Mesendoderm (in vitro differentiated cells): Measurements from ENCODE around the gene DYNC1LI2.

Source experiments
- DNase-seq: peaks from one replicate; pipeline ENCODE4 v3.0.0; 2013
- H2AK5ac ChIP-seq: 2 replicates; pipeline ENCODE4 v1.6.1; 2013; ENCODE audit warnings: low read length, inconsistent platforms
- H2BK120ac ChIP-seq: 2 replicates; pipeline ENCODE4 v1.6.1; 2013; ENCODE audit warnings: low read depth, mild to moderate bottlenecking, low read length, moderate library complexity, mixed read lengths
- H2BK15ac ChIP-seq: replicated peaks from 2 replicates; pipeline ENCODE4 v1.6.1; 2013; ENCODE audit warnings: low read depth, mild to moderate bottlenecking, moderate library complexity
- H2BK5ac ChIP-seq: 2 replicates; pipeline ENCODE4 v1.6.1; 2013; ENCODE audit warnings: low read length, inconsistent platforms
- H3K18ac ChIP-seq: 2 replicates; pipeline ENCODE4 v1.6.1; 2013; ENCODE audit warnings: mild to moderate bottlenecking, low read length, mixed read lengths
- H3K23ac ChIP-seq: one replicate; pipeline ENCODE4 v1.6.1; 2013; ENCODE audit warnings: low read length
- H3K27ac ChIP-seq: 2 replicates; pipeline ENCODE4 v1.5.1; 2013; ENCODE audit warnings: low read depth, mild to moderate bottlenecking, inconsistent platforms, low read length, moderate library complexity
- H3K27me3 ChIP-seq: 2 replicates; pipeline ENCODE4 v1.6.1; 2013; ENCODE audit warnings: low read length, control low read depth, mild to moderate bottlenecking, inconsistent platforms; ENCODE audit not compliant: insufficient read depth, poor library complexity
- H3K36me3 ChIP-seq: 2 replicates; pipeline ENCODE4 v1.6.1; 2013; ENCODE audit warnings: low read length, inconsistent platforms; ENCODE audit not compliant: control insufficient read depth, insufficient read depth
- H3K4ac ChIP-seq: one replicate; pipeline ENCODE4 v1.6.1; 2013; ENCODE audit warnings: low read depth, mild to moderate bottlenecking, low read length, moderate library complexity
- H3K4me1 ChIP-seq: 2 replicates; pipeline ENCODE4 v1.6.1; 2013; ENCODE audit warnings: low read depth, low read length, inconsistent platforms; ENCODE audit not compliant: control insufficient read depth
- H3K4me2 ChIP-seq: 2 replicates; pipeline ENCODE4 v1.6.1; 2013; ENCODE audit warnings: low read length
- H3K4me3 ChIP-seq: 2 replicates; pipeline ENCODE4 v1.5.1; 2013; ENCODE audit warnings: mild to moderate bottlenecking, low read length
- H3K56ac ChIP-seq: one replicate; pipeline ENCODE4 v1.6.1; 2013; ENCODE audit warnings: low read length
- H3K79me1 ChIP-seq: 2 replicates; pipeline ENCODE4 v1.6.1; 2013; ENCODE audit warnings: low read length, inconsistent platforms
- H3K79me2 ChIP-seq: 2 replicates; pipeline ENCODE4 v1.6.1; 2013; ENCODE audit warnings: mild to moderate bottlenecking, low read length; ENCODE audit not compliant: control insufficient read depth, insufficient read depth
- H3K9ac ChIP-seq: 2 replicates; pipeline ENCODE4 v1.6.1; 2013; ENCODE audit warnings: low read length, inconsistent platforms
- H4K5ac ChIP-seq: one replicate; pipeline ENCODE4 v1.6.1; 2013; ENCODE audit warnings: low read length
- H4K8ac ChIP-seq: one replicate; pipeline ENCODE4 v1.6.1; 2013; ENCODE audit warnings: low read depth, mild to moderate bottlenecking, control low read depth, low read length, moderate library complexity
- WGBS: extraction: QIAGEN DNeasy Blood & Tissue Kit; methylation state at CpG from one replicate; pipeline ENCODE4 v1.1.7; 2013; ENCODE audit warnings: low lambda C conversion rate, missing lambda C conversion rate; ENCODE audit not compliant: insufficient coverage; ENCODE audit errors: extremely low coverage; 5-methylcytosine and 5-hydroxymethylcytosine counted together

The DYNC1LI2 gene

DNA sequence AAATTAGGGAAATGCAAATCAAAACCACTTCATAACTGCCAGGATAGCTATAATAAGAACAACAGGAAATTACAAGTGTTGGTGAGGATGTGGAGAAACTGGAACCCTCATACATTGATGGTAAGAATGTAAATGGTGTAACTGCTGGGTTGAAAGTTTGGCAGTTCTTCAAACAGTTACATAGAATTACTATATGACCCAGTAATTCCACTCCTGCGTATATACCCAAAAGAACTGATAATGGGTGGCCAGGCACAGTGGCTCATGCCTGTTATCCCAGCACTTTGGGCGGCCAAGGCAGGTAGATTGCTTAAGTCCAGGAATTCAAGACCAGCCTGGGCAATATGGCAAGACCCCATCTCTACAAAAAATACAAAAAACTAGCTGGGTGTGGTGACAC lies 50.4 kb downstream of the DYNC1LI2 start:
- H3K4ac ChIP-seq = no peak overlapping the region
- no CpG with 5 or more reads among the region's 2 CpGs for WGBS
- H2BK120ac ChIP-seq = no peak overlapping the region
- H4K8ac ChIP-seq = no peak overlapping the region
- no peak overlapping the region for H3K18ac ChIP-seq
- H3K4me2 ChIP-seq = no peak overlapping the region
- no peak overlapping the region for H2BK15ac ChIP-seq
- no peak overlapping the region for H2AK5ac ChIP-seq
- no peak overlapping the region for H3K9ac ChIP-seq
- H4K5ac ChIP-seq = no peak overlapping the region
- H2BK5ac ChIP-seq = no peak overlapping the region
- no peak overlapping the region for H3K23ac ChIP-seq
- no peaks in the 10 kb centered on the region for H3K79me2 ChIP-seq
- H3K4me3 ChIP-seq = no peak overlapping the region
- no peaks in the 10 kb centered on the region for H3K27me3 ChIP-seq
- no peaks in the 10 kb centered on the region for H3K79me1 ChIP-seq
- DNase-seq = no peak
- no peak overlapping the region for H3K27ac ChIP-seq
- H3K4me1 ChIP-seq = no peaks in the 10 kb centered on the region
- H3K56ac ChIP-seq = no peak overlapping the region
- no peaks in the 10 kb centered on the region for H3K36me3 ChIP-seq

DNA sequence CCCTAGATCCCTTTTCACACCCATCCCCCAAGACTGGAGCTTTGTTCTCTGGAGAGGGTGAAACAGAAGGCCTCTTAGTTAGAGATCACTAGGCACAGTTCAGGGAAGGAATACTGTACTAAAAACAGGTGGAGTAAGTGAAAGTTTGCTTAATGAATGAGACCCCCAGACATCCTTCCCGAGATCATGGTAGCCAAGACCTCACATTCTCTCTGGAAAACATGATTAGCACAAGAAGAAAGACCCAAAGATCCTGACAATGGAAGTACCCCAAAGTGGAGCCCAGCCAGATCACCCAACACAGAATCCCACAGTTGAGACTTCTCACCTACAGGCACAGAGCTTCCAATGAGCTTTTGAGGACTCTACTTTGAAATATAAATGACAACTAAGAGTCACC lies 51.5 kb downstream of the DYNC1LI2 start:
- Histone ChIP-seq H2BK15ac (no peak overlapping the region), H2AK5ac (no peak overlapping the region), H3K4me3 (no peak overlapping the region), H3K27ac (no peak overlapping the region), H3K4ac (no peak overlapping the region), H3K79me1 (peaks cover 3% of the 10 kb centered on the region), H3K36me3 (no peaks in the 10 kb centered on the region), H2BK120ac (no peak overlapping the region), H3K79me2 (peaks cover 1% of the 10 kb centered on the region), H3K23ac (no peak overlapping the region), H3K27me3 (no peaks in the 10 kb centered on the region), H3K4me2 (no peak overlapping the region), H4K5ac (no peak overlapping the region), H3K18ac (no peak overlapping the region), H3K56ac (no peak overlapping the region), H3K4me1 (no peaks in the 10 kb centered on the region), H4K8ac (no peak overlapping the region), H2BK5ac (no peak overlapping the region), H3K9ac (no peak overlapping the region)
- WGBS = no CpG with 5 or more reads among the region's 1 CpG
- DNase-seq = no peak

DNA sequence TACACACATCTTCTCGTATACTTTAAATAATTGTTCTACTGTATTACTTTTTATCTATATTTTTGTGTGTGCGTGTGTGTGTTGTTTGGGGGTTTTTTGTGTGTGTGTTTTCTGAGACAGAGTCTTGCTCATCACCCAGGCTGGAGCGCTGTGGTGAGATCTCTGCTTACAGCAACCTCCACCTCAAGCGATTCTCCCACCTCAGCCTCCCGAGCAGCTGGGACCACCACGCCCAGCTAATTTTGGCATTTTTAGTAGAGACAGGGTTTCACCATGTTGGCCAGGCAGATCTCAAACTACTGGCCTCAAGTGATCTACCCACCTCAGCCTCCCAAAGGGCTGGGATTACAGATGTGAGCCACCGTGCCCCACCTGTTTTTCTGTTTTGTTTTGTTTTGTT lies 53.4 kb downstream of the DYNC1LI2 start:
- H3K27me3 ChIP-seq = no peaks in the 10 kb centered on the region
- no CpG with 5 or more reads among the region's 7 CpGs for WGBS
- no peak overlapping the region for H2BK15ac ChIP-seq
- no peak overlapping the region for H3K9ac ChIP-seq
- H3K36me3 ChIP-seq = no peaks in the 10 kb centered on the region
- no peak overlapping the region for H2AK5ac ChIP-seq
- peaks cover 1% of the 10 kb centered on the region for H3K79me2 ChIP-seq
- H3K4me2 ChIP-seq = no peak overlapping the region
- no peak overlapping the region for H2BK120ac ChIP-seq
- no peak overlapping the region for H3K27ac ChIP-seq
- no peak overlapping the region for H3K56ac ChIP-seq
- H4K8ac ChIP-seq = no peak overlapping the region
- no peaks in the 10 kb centered on the region for H3K4me1 ChIP-seq
- H4K5ac ChIP-seq = no peak overlapping the region
- peaks cover 5% of the 10 kb centered on the region for H3K79me1 ChIP-seq
- no peak overlapping the region for H3K4me3 ChIP-seq
- H3K18ac ChIP-seq = no peak overlapping the region
- H3K4ac ChIP-seq = no peak overlapping the region
- H3K23ac ChIP-seq = no peak overlapping the region
- H2BK5ac ChIP-seq = no peak overlapping the region
- no peak for DNase-seq

DNA sequence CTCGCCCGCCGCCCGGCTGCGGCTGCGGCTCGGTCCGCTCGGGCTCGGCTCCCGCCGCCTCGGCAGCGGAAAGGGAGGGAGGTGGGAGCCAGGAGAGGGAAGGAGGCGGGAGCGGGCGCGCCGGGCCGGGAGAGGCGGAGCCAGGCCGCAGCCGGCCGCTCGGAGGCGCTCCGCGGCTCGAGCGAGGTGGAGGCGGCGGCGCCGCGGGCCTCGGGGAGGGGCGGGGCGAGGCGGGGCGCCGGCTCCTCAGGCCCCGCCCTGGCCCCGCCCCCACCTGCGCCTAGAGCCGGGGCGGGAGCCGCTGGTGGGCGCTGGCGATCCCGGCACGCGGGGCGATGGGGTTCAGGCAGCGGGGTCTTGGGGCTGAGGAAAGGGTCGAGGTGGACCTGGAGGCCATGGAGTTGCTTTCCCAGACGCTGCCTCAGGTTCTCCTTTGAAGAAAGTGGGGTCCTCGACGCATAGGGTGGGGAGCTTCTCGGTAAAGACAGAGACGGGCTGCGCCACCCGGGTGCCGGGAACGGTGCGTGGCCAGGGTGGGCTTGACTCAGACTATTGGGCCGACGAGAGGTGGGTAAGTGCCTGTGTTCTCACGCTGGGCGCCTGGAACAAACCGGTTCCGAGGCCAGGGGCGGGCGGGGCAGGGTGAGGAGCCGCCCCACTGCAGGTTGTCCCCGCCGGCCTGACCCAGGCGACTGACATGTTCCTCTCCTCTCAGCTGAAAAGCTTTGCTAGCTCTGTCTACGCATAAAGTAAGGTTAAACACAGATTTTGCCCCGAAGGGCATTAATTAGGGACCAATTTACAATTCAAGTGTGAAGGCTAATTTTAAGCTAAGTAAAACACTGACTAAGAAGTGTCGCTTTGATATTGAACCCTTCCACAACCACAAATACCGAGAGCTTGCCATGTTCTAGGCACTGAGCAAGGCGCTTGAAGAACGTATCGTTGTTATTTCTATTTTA lies 54.5 kb downstream of the DYNC1LI2 start, which contains the start of gene CMTM4:
Gene CMTM4 (minus strand): TSS at position 75 of the 962 bp plus-strand sequence. CDS start 218 bp downstream, outside the sequence.
- H3K4me2 ChIP-seq = peak within 1 kb of the TSS; percentile 93
- no peak within 1 kb of the TSS for H2BK15ac ChIP-seq
- H3K9ac ChIP-seq = peak within 1 kb of the TSS; percentile 82
- no CpG with 5 or more reads among the region's 84 CpGs for whole genome bisulfite sequencing
- H2AK5ac ChIP-seq = no peak within 1 kb of the TSS
- H4K5ac ChIP-seq = no peak within 1 kb of the TSS
- peak within 1 kb of the TSS; percentile 29 for H2BK120ac ChIP-seq
- peak within 1 kb of the TSS; percentile 94 for H3K18ac ChIP-seq
- peak; percentile 88 for DNase-seq
- H2BK5ac ChIP-seq = no peak within 1 kb of the TSS
- no peak within 1 kb of the TSS for H4K8ac ChIP-seq
- no peaks in the 10 kb centered on the region for H3K27me3 ChIP-seq
- H3K4me3 ChIP-seq = peak within 1 kb of the TSS; percentile 59
- no peaks in the 10 kb centered on the region for H3K36me3 ChIP-seq
- H3K4me1 ChIP-seq = no peaks in the 10 kb centered on the region
- H3K23ac ChIP-seq = no peak within 1 kb of the TSS
- H3K27ac ChIP-seq = no peak within 1 kb of the TSS
- H3K79me1 ChIP-seq = peaks cover 5% of the 10 kb centered on the region
- peak within 1 kb of the TSS; percentile 98 for H3K4ac ChIP-seq
- peaks cover 1% of the 10 kb centered on the region for H3K79me2 ChIP-seq
- H3K56ac ChIP-seq = peak within 1 kb of the TSS; percentile 92

DNA sequence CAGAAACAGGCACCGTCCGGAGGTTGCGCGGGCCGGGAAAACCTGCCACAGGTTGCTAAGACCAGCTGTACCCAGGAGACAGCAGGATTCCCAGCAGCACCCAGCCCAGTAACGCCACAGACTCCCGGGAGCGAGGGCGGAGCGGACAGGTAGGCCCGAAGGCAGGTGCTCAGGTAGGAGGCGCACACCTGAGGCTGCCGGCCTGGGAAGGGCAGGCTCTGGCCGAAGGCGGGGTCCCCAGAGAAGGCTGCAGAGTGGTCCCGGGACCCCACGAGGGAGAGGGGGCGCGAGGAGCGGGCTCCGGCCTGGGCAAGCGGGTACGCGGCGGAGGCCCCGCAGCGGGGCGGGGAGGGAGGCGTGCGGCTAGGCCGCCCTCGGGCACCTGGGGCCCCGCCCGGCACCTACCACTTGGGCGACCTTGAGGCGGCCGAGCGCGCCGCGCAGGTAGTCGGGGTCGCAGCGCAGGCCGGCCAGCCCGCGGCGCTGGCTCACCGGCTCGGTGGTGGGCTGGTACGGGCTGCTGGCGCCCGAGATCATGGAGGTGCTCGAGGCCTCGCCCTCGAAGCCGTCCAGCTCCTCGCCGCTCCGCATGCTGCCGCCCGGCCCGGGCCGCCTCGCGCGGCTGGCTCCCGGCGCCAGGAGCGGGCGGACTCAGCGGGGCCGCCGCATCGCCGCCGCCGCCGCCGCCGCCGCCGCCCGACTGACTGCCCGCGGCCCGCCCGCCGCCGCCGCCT lies 55.3 kb downstream of the DYNC1LI2 start:
- Histone ChIP-seq H3K56ac (peak overlapping the region; percentile 92), H2BK5ac (no peak overlapping the region), H3K4me2 (peak overlapping the region; percentile 93), H3K4me3 (peak overlapping the region; percentile 59), H3K4ac (peak overlapping the region; percentile 98), H3K23ac (no peak overlapping the region), H3K27ac (no peak overlapping the region), H4K5ac (no peak overlapping the region), H3K36me3 (no peaks in the 10 kb centered on the region), H3K79me2 (peaks cover 1% of the 10 kb centered on the region), H2BK15ac (no peak overlapping the region), H3K4me1 (no peaks in the 10 kb centered on the region), H2BK120ac (no peak overlapping the region), H2AK5ac (no peak overlapping the region), H3K27me3 (no peaks in the 10 kb centered on the region), H4K8ac (no peak overlapping the region), H3K79me1 (peaks cover 5% of the 10 kb centered on the region), H3K9ac (peak overlapping the region; percentile 82), H3K18ac (peak overlapping the region; percentile 94)
- DNase-seq = peak; percentile 48
- WGBS = no CpG with 5 or more reads among the region's 91 CpGs
